HG02610 (cell line): ENCODE measurements around the gene CEP95.
"Not testable (repeated sequence)": the region's sequence is repeated elsewhere in the genome, so short reads cannot be mapped to it uniquely, and the experiment has no call there.

ENCODE experiments used
- ATAC-seq: cut with Tn5 transposase; IDR thresholded peaks from one replicate; pipeline ENCODE4 v1.9.1; 2021; ENCODE audit warnings: mild to moderate bottlenecking, moderate library complexity; ENCODE audit not compliant: unreplicated experiment

Gene CEP95

DNA sequence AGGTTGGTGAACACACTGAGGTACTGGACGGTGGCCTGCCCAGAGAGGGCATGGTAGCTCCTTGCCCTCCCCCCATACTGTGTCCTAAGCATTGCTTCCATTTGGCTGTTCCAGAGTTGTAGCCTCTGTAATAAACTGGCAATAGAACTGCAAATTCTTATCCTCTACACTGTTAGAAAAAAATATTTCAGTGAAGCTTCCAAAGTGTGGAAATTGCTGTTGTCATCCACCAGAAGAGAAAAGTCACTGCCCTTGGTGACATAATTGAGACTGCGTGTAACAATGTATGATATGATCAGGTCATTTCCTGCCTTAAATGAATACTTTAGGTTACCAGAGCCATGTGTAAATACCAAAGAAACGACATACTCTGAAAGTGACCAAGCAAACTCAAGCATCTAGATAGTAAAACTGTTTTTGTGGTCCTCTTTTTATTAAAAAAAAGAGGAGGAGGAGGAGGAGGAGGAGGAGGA lies 65.9 kb downstream of the CEP95 start:
- ATAC-seq: no peak

DNA sequence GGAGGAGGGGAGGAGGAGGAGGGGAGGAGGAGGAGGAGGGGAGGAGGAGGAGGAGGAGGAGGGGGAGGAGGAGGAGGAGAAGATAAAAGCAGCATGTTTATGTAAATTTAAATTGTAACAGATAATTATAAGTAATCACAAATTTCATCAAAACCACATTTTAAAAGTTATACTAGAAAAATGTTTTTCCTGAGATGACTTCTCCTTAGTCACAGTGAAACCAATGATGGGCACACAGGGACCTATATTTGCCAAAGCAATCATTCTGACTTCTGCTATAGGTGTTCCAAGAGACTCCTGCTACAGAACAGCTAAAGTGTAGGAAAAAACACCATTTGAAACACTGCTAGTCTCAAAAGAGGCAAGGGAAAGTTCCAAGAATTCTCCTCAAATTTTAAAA lies 66.4 kb downstream of the CEP95 start:
- no peak for ATAC-seq

DNA sequence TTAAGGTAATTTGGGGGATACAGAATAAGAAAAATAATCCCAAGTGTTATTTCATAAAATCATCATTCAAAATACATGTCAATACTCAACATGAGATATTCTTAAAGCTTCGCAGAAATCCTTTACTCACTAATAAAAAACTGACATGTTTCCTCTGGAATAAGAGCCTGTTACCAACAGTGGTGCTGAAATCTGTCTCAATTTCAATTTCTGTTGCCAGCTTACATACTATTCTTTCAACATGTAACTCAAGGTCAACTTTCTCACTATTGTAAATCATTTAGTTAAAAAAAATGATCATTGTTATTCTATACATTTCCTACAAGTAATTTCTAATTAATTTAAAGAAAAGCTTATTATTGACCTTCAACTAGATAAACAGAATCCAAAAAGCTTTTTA lies 67.9 kb downstream of the CEP95 start:
- no peak for ATAC-seq

DNA sequence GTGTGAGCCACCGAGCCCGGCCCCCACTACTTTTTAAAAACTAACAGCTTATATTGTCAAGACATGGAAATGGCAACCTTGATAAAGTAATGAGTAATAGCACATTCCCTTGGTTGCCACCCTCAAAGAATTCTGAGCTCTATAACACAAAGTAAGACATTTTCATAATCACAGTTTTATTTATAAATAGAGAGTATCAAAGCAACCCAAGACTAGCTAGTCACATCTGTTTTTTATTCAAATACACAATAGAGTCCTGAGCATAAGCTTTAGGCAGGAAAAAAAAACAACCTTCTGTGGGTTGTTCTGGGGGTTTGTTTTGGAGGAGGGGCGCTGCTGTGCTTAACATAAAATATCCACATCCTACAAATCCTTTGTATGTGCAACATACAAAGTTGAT lies 68.7 kb downstream of the CEP95 start:
- no peak for ATAC-seq

DNA sequence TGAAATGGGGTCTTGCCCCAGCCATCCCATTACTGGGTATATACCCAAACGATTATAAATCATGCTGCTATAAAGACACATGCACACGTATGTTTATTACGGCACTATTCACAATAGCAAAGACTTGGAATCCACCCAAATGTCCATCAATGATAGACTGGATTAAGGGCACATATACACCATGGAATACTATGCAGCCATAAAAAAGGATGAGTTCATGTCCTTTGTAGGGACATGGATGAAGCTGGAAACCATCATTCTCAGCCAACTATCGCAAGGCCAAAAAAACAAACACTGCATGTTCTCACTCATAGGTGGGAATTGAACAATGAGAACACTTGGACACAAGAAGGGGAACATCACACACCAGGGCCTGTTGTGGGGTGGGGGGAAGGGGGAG lies 70.2 kb downstream of the CEP95 start:
- ATAC-seq: not testable (repeated sequence)

DNA sequence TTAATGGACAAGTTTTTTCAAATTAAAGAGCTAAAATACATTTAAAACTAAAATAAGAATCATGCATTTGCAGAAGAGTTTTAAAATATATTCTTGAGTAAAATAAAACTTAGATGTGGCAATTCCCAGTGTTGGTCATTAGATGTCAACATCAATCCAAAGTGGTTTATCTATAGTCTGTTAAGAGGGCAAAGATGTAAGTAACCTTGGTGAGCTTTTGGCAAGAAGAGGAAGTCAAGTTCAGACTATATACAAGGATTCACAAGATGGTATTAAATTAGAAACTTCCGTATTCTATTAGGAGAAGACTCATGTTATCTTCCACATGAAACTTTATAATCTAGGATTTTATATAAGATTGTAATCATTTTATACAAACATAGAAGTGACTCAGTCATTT lies 73.1 kb downstream of the CEP95 start:
- ATAC-seq: no peak

DNA sequence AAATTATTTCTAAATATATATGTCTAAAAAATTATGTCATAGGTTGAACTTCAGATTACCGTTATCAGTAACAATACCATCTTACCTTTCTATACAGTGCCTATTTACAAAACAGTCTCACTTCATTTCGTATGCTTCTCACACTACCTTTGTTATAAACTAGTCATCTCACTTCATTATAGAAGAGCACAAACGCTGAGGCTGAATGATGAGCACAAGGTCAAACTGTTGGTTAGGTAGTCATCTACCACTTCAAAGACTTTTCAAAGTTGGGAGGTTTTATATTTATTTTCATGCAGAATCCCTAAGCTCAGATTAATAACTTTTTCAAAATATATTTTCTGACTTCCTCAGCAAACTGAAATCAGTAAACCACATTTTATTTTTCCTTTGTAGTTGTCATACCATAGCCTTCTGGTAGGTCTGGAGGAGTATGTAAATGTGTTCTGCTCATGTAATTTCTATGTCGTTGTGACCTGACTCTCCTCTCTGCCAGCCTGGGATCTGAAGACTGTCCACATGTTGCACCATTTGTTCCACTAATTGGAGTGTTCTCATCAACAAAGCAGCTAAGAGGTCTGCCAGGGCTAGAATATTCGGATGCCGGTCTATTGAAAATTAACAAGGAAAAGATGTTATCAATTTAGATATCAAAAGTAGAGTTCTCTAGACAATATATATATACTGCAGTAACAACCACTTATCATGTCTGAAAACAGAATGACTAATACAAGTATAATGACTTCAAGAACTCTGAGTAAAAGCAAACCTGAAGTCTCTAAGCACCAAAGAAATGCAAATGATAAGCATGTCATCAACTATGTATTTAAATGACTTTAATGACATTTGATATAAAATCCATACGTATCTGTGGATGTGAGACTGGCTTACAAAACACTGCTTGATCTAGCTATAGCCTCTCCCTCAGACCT lies 73.9 kb downstream of the CEP95 start:
- ATAC-seq: peak; percentile 50

DNA sequence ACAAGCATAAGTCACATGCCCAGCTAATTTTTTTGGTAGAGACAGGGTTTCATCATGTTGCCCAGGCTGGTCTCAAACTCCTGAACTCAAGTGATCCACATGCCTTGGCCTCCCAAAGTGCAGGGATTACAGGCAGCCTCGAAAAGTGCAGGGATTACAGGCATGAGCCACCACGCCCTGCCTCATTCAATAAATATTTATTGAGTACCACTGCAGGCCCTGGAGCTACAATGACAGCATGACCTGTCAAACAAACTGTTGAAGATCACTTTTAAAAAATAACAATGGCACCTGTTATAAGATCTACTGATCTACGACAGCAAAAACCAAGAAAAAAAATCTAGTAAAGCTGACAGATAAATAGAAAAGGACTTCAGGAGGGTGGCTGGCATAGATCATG lies 76.3 kb downstream of the CEP95 start:
- no peak for ATAC-seq

DNA sequence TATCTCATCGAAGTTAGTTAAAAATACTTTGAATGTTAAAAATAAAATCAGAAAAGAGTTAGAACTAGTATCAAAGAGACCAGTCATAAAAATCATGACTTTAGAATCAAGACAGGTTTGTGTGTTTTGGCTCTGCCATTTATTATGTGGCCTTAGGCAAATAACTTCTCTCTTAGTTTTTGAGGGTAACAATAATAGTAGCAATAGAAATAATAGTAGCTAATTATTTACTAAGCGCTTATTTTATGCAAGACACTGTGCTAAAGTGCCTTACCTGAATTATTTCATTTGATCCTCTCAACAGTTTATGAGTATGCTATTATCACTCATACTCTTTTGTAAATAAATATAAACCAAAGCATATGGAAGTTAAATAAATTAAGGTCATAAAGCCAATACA lies 78.4 kb downstream of the CEP95 start:
- no peak for ATAC-seq
